ENCODE measurements around the gene ATG9B.

Gene ATG9B, protein sequence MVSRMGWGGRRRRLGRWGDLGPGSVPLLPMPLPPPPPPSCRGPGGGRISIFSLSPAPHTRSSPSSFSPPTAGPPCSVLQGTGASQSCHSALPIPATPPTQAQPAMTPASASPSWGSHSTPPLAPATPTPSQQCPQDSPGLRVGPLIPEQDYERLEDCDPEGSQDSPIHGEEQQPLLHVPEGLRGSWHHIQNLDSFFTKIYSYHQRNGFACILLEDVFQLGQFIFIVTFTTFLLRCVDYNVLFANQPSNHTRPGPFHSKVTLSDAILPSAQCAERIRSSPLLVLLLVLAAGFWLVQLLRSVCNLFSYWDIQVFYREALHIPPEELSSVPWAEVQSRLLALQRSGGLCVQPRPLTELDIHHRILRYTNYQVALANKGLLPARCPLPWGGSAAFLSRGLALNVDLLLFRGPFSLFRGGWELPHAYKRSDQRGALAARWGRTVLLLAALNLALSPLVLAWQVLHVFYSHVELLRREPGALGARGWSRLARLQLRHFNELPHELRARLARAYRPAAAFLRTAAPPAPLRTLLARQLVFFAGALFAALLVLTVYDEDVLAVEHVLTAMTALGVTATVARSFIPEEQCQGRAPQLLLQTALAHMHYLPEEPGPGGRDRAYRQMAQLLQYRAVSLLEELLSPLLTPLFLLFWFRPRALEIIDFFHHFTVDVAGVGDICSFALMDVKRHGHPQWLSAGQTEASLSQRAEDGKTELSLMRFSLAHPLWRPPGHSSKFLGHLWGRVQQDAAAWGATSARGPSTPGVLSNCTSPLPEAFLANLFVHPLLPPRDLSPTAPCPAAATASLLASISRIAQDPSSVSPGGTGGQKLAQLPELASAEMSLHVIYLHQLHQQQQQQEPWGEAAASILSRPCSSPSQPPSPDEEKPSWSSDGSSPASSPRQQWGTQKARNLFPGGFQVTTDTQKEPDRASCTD

DNA sequence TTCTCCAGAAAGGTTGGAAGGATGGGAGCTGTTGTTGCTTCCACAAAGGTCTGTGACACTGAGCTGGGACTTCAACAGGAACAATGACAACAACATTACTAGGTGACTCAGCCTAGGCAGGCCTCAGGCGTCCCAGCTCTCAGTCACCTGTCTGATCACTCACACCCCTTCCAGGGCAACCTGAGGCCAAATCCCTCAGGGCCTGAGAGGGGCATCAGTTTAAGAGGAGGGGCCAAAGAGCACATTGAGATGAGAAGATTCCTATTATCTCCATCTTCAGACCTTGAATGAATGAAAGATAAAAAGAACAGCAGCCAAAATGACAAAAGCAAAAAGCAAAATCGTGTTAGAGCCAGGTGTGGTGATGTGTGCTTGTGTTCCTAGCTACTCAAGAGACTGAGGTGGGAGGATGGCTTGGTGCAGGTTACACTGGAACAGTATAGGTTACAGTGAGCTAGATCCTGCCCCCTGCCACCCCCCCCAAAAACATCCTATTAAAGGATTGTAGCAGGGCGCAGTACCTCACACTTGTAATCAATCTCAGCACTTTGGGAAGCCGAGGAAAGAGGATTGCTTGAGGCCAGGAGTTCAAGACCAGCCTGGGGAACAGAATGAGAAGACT, at the start of gene ATG9B:
Gene ATG9B (minus strand): TSS at position 60 of the 622 bp plus-strand sequence. CDS start 71 bp downstream, outside the sequence.
- TF ChIP-seq, protein P1, sequence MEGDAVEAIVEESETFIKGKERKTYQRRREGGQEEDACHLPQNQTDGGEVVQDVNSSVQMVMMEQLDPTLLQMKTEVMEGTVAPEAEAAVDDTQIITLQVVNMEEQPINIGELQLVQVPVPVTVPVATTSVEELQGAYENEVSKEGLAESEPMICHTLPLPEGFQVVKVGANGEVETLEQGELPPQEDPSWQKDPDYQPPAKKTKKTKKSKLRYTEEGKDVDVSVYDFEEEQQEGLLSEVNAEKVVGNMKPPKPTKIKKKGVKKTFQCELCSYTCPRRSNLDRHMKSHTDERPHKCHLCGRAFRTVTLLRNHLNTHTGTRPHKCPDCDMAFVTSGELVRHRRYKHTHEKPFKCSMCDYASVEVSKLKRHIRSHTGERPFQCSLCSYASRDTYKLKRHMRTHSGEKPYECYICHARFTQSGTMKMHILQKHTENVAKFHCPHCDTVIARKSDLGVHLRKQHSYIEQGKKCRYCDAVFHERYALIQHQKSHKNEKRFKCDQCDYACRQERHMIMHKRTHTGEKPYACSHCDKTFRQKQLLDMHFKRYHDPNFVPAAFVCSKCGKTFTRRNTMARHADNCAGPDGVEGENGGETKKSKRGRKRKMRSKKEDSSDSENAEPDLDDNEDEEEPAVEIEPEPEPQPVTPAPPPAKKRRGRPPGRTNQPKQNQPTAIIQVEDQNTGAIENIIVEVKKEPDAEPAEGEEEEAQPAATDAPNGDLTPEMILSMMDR (IDR thresholded peaks at IDR 0.05; ENCODE audit: low read depth, low read length): no peak
- DNase-seq (ENCODE audit: low read depth, low spot score): no peak
- in situ Hi-C loops (cut with HindIII; ENCODE audit: low sequenced_read_pairs): no loop called here
- H3K4me3 ChIP-seq (ENCODE audit: low read depth, low read length): no peak within 1 kb of the TSS

DNA sequence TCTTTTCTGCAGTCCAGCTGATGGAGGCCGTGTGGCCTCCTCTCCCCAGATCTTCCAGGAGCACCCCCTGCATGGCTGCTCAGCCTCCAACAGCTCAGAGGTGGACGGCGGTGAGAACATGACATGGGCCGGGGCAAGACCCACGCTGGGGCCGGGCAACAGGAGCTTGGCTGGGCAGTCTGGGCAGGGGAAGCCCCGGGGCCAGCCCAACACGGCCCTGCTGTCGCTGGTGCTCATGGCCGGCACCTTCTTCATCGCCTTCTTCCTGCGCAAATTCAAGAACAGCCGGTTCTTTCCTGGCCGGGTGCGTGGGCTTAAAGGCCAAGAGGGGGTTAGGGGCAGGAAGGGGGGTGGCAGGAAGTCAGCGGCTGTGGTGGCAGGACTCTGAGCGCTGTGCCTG, 49.7 kb upstream of the ATG9B start:
- H3K4me3 ChIP-seq (ENCODE audit: low read depth, low read length): no peak overlapping the region
- in situ Hi-C loops (cut with HindIII; ENCODE audit: low sequenced_read_pairs): no loop called here
- TF ChIP-seq, protein P1 (IDR thresholded peaks at IDR 0.05; ENCODE audit: low read depth, low read length): no peak
- no peak for DNase-seq (ENCODE audit: low read depth, low spot score)

DNA sequence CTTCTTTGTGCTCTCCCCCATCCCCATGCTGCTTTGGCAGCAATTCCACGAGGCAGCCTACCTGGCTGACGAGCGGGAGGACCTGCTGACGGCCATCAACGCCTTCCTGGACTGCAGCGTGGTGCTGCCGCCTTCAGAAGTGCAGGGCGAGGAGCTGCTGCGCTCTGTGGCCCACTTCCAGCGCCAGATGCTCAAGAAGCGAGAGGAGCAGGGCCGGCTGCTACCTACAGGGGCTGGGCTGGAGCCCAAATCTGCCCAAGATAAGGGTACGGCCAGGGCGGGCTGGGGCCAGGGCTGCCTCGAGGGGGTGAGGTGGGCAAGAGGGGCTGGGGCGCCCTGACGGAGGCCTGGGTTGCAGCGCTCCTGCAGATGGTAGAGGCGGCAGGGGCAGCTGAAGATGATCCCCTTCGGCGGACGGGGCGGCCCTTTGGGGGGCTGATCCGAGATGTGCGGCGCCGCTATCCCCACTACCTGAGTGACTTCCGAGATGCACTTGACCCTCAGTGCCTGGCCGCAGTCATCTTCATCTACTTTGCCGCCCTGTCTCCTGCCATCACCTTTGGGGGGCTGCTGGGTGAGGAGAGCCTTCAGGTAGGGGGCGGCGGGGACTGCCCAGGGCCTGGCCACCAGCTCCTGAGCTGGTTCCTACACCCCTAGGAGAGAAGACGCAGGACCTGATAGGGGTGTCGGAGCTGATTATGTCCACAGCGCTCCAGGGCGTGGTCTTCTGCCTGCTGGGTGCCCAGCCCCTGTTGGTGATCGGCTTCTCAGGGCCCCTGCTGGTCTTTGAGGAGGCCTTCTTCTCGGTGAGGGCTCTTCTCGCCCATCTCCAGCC, 47.0 kb upstream of the ATG9B start:
- in situ Hi-C loops (cut with HindIII; ENCODE audit: low sequenced_read_pairs): no loop called here
- no peak overlapping the region for H3K4me3 ChIP-seq (ENCODE audit: low read depth, low read length)
- TF ChIP-seq, protein P1 (IDR thresholded peaks at IDR 0.05; ENCODE audit: low read depth, low read length): no peak
- DNase-seq (ENCODE audit: low read depth, low spot score): no peak

DNA sequence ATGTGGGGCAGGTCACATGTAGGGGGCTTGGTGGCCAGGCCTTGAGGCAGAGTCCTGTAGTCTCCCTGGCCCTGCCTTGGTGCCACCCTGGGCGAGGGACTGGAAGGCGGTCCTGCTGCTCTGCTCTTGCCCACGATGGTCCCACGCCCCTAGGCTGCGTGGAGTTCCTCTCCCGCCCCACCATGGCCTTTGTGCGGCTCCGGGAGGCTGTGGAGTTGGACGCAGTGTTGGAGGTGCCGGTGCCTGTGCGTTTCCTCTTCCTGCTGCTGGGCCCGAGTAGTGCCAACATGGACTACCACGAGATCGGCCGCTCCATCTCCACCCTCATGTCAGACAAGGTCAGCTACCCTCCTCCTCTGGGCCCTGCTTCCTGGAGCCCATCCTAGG, 46.3 kb upstream of the ATG9B start:
- in situ Hi-C loops (cut with HindIII; ENCODE audit: low sequenced_read_pairs): no loop called here
- TF ChIP-seq, protein P1 (IDR thresholded peaks at IDR 0.05; ENCODE audit: low read depth, low read length): no peak
- no peak for DNase-seq (ENCODE audit: low read depth, low spot score)
- H3K4me3 ChIP-seq (ENCODE audit: low read depth, low read length): no peak overlapping the region

DNA sequence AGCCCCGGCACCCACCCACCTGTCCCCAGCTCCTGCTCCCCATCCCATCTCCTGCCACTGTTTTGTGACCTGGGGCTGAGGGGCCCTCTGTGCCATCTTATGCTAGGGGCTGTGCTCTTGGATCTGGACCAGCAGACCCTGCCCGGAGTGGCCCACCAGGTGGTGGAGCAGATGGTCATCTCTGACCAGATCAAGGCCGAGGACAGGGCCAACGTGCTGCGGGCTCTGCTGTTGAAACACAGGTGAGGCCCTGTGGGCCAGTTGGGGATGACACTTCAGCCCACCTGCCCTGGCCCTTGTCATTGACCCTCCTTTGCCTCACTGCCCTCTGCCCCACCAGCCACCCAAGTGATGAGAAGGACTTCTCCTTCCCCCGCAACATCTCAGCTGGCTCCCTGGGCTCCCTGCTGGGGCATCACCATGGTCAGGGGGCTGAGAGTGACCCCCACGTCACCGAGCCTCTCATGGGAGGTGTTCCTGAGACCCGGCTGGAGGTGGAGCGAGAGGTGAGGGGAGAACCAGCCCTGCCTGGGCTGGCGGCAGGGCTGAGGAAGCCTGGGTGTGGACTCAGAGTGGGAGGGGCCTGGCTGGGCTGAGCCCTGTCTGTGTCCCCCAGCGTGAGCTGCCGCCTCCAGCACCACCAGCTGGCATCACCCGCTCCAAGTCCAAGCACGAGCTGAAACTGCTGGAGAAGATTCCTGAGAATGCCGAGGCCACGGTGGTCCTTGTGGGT, 45.7 kb upstream of the ATG9B start:
- TF ChIP-seq, protein P1 (IDR thresholded peaks at IDR 0.05; ENCODE audit: low read depth, low read length): no peak
- H3K4me3 ChIP-seq (ENCODE audit: low read depth, low read length): no peak overlapping the region
- no peak for DNase-seq (ENCODE audit: low read depth, low spot score)
- in situ Hi-C loops (cut with HindIII; ENCODE audit: low sequenced_read_pairs): no loop called here
